IMR-90 (cell line): ENCODE data around the gene INPP5A.

ENCODE experiments used
- CHD1 ChIP-seq: IDR thresholded peaks from 2 replicates; pipeline ENCODE4 v1.6.1; 2012; ENCODE audit warnings: low read depth, low read length, improper control_type of control experiment
- FOS ChIP-seq: fragments of 150-350 bp; IDR thresholded peaks from 2 replicates; pipeline ENCODE4 v1.6.1; 2016; ENCODE audit warnings: low read depth, low read length
- MAFK ChIP-seq: IDR thresholded peaks from 2 replicates; pipeline ENCODE4 v1.6.1; 2012; ENCODE audit warnings: low read depth, low read length, improper control_type of control experiment
- POLR2A ChIP-seq: IDR thresholded peaks from 2 replicates; pipeline ENCODE4 v1.6.1; 2012; ENCODE audit warnings: mild to moderate bottlenecking, low read depth, low read length
- RAD21 ChIP-seq: IDR thresholded peaks from 2 replicates; pipeline ENCODE4 v1.6.1; 2012; ENCODE audit warnings: low read length, improper control_type of control experiment
- RCOR1 ChIP-seq: IDR thresholded peaks from 2 replicates; pipeline ENCODE4 v1.6.1; 2012; ENCODE audit warnings: mild to moderate bottlenecking, low read length, improper control_type of control experiment; ENCODE audit not compliant: insufficient replicate concordance
- SMC3 ChIP-seq: fragments of 150-350 bp; IDR thresholded peaks from 2 replicates; pipeline ENCODE4 v1.6.1; 2016; ENCODE audit warnings: low read depth, mild to moderate bottlenecking, antibody characterized with exemption, low read length, moderate library complexity
- TF ChIP-seq, protein P1 (sequence below): conservative IDR thresholded peaks from 2 replicates; pipeline ENCODE4 v1.5.1; 2012; ENCODE audit warnings: mild to moderate bottlenecking, low read depth, low read length, improper control_type of control experiment

DNA sequence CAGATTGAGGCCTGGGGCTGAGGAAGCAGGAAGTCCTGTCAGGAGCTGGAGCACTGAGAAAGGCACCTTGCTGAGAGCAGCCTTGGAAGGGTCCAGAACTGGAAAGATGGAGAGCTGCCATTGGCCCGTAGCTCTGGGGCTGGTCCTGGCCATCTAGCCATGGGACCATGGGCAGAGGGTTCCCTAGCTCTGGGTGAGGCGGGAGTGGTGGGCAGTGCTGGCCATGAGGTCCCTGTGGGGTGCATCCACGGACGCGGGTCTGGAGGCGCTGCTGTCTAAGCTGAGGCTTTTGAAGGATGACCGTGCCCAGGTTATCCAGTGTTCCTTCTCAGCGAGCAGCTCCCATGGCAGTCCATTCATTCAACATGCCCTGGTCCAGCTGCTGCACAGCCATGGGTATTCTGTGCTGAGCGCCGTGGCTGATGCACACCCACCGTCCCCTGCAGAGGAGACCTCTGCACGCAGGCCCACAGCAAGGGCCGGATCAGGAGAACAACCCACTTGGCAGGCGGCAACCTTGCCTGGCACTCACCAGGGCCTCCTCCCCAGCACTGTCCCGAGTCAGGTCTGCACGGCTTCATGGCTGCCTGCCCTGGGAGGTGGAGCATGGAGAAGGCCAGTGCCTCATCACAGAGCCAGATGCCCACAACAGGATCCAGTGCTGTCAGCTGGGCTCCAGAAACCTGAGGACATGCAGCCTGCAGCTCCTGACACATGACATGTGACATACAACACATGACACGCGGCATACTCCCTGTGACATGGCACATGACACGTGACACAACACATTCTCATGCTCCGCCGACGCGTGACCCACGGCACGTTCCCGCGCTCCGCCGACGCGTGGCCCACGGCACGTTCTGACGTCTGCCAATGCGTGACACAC lies 121.9 kb downstream of the INPP5A start:
- TF ChIP-seq, protein P1, sequence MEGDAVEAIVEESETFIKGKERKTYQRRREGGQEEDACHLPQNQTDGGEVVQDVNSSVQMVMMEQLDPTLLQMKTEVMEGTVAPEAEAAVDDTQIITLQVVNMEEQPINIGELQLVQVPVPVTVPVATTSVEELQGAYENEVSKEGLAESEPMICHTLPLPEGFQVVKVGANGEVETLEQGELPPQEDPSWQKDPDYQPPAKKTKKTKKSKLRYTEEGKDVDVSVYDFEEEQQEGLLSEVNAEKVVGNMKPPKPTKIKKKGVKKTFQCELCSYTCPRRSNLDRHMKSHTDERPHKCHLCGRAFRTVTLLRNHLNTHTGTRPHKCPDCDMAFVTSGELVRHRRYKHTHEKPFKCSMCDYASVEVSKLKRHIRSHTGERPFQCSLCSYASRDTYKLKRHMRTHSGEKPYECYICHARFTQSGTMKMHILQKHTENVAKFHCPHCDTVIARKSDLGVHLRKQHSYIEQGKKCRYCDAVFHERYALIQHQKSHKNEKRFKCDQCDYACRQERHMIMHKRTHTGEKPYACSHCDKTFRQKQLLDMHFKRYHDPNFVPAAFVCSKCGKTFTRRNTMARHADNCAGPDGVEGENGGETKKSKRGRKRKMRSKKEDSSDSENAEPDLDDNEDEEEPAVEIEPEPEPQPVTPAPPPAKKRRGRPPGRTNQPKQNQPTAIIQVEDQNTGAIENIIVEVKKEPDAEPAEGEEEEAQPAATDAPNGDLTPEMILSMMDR = no peak
- TF ChIP-seq POLR2A (no peak), CHD1 (no peak), SMC3 (no peak), RAD21 (no peak), FOS (no peak), MAFK (no peak), RCOR1 (no peak)
